H9 (cell line): Measurements from ENCODE around the gene HDX. TPM values are rescaled to one million over a fixed set of nuclear protein-coding genes. Genes with fewer than 3 reads are reported as not detected.

Experiments
- DNase-seq: peaks from one replicate; pipeline ENCODE4 v3.0.0-alpha.2; 2017
- H2AFZ ChIP-seq: one replicate; pipeline ENCODE4 v1.6.1; 2013; ENCODE audit warnings: mild to moderate bottlenecking, low read length, control low read depth, moderate library complexity
- H2AK5ac ChIP-seq: 2 replicates; pipeline ENCODE4 v1.6.1; 2013; ENCODE audit warnings: low read length, control low read depth, mixed read lengths; ENCODE audit not compliant: insufficient read length
- H2BK120ac ChIP-seq: one replicate; pipeline ENCODE4 v1.6.1; 2013; ENCODE audit warnings: low read depth, mild to moderate bottlenecking, low read length, control low read depth, inconsistent platforms; ENCODE audit not compliant: poor library complexity, severe bottlenecking
- H2BK12ac ChIP-seq: 2 replicates; pipeline ENCODE4 v1.6.1; 2013; ENCODE audit warnings: low read length, control low read depth, mixed read lengths, low read depth; ENCODE audit not compliant: insufficient read length
- H2BK15ac ChIP-seq: 2 replicates; pipeline ENCODE4 v1.6.1; 2013; ENCODE audit warnings: low read depth, low read length, control low read depth
- H2BK20ac ChIP-seq: one replicate; pipeline ENCODE4 v1.6.1; 2013; ENCODE audit warnings: low read depth, mild to moderate bottlenecking, low read length, control low read depth, inconsistent platforms; ENCODE audit not compliant: poor library complexity, severe bottlenecking
- H2BK5ac ChIP-seq: 2 replicates; pipeline ENCODE4 v1.6.1; 2013; ENCODE audit warnings: low read length, control low read depth, mixed read lengths; ENCODE audit not compliant: insufficient read length
- H3K14ac ChIP-seq: 2 replicates; pipeline ENCODE4 v1.6.1; 2013; ENCODE audit warnings: low read length, control low read depth; ENCODE audit not compliant: insufficient read depth
- H3K18ac ChIP-seq: 2 replicates; pipeline ENCODE4 v1.6.1; 2013; ENCODE audit warnings: low read depth, mild to moderate bottlenecking, mixed read lengths, low read length, control low read depth; ENCODE audit not compliant: insufficient read length
- H3K23ac ChIP-seq: 2 replicates; pipeline ENCODE4 v1.6.1; 2013; ENCODE audit warnings: low read length, control low read depth, mixed read lengths, low read depth; ENCODE audit not compliant: insufficient read length
- H3K23me2 ChIP-seq: 2 replicates; pipeline ENCODE4 v1.6.1; 2013; ENCODE audit warnings: low read depth, mild to moderate bottlenecking, mixed read lengths, low read length, control low read depth; ENCODE audit not compliant: insufficient read length, poor library complexity, severe bottlenecking
- H3K27ac ChIP-seq: 2 replicates; pipeline ENCODE4 v1.5.1; 2013; ENCODE audit warnings: low read length, control low read depth, mixed read lengths, low read depth; ENCODE audit not compliant: insufficient read length
- H3K27me3 ChIP-seq: 2 replicates; pipeline ENCODE4 v1.6.1; 2013; ENCODE audit warnings: low read length, control low read depth, inconsistent platforms; ENCODE audit not compliant: insufficient read depth
- H3K4ac ChIP-seq: 2 replicates; pipeline ENCODE4 v1.6.1; 2013; ENCODE audit warnings: low read depth, mild to moderate bottlenecking, control low read depth, inconsistent platforms, low read length, moderate library complexity
- H3K4me1 ChIP-seq: 2 replicates; pipeline ENCODE4 v1.6.1; 2013; ENCODE audit warnings: low read length, control low read depth, inconsistent platforms; ENCODE audit not compliant: insufficient read depth
- H3K4me2 ChIP-seq: 2 replicates; pipeline ENCODE4 v1.6.1; 2013; ENCODE audit warnings: low read length, control low read depth, mixed read lengths; ENCODE audit not compliant: insufficient read length, insufficient read depth
- H3K56ac ChIP-seq: 2 replicates; pipeline ENCODE4 v1.6.1; 2013; ENCODE audit warnings: low read depth, mild to moderate bottlenecking, mixed read lengths, low read length, control low read depth; ENCODE audit not compliant: insufficient read length
- H3K79me1 ChIP-seq: 2 replicates; pipeline ENCODE4 v1.6.1; 2013; ENCODE audit warnings: low read depth, mild to moderate bottlenecking, moderate library complexity, low read length, control low read depth, inconsistent platforms; ENCODE audit not compliant: insufficient read depth, poor library complexity, severe bottlenecking
- H3K79me2 ChIP-seq: 2 replicates; pipeline ENCODE4 v1.6.1; 2013; ENCODE audit warnings: low read length, control low read depth, inconsistent platforms; ENCODE audit not compliant: insufficient read depth
- H3K9ac ChIP-seq: 2 replicates; pipeline ENCODE4 v1.6.1; 2013; ENCODE audit warnings: low read length, control low read depth, mixed read lengths; ENCODE audit not compliant: insufficient read length; ENCODE audit errors: extremely low read depth
- H3K9me3 ChIP-seq: one replicate; pipeline ENCODE4 v1.6.1; 2013; ENCODE audit warnings: low read depth, low read length, inconsistent platforms; ENCODE audit not compliant: control insufficient read depth
- H3T11ph ChIP-seq: one replicate; pipeline ENCODE4 v1.6.1; 2013; ENCODE audit warnings: mild to moderate bottlenecking, low read length, control low read depth, inconsistent platforms
- H4K20me1 ChIP-seq: one replicate; pipeline ENCODE4 v1.6.1; 2013; ENCODE audit not compliant: control insufficient read depth, insufficient read length, insufficient read depth
- H4K5ac ChIP-seq: 2 replicates; pipeline ENCODE4 v1.6.1; 2013; ENCODE audit warnings: low read depth, mild to moderate bottlenecking, mixed read lengths, low read length, control low read depth; ENCODE audit not compliant: insufficient read length
- H4K8ac ChIP-seq: replicated peaks from 2 replicates; pipeline ENCODE4 v1.6.1; 2013; ENCODE audit warnings: low read length, control low read depth, mixed read lengths, low read depth; ENCODE audit not compliant: insufficient read length
- H4K91ac ChIP-seq: 2 replicates; pipeline ENCODE4 v1.6.1; 2013; ENCODE audit warnings: low read depth, mild to moderate bottlenecking, moderate library complexity, mixed read lengths, low read length, control low read depth; ENCODE audit not compliant: insufficient read length
- H3K27ac Mint-ChIP-seq, 3 experiments: 2 replicates in 2 of 3; 3 replicates in 1 of 3; pipeline ENCODE4 v1.8.0; 2020 to 2021; ENCODE audit warnings: mixed read lengths in 3 of 3, mild to moderate bottlenecking in 1 of 3, moderate library complexity in 1 of 3
- H3K27me3 Mint-ChIP-seq: 2 replicates; pipeline ENCODE4 v1.8.0; 2021; ENCODE audit warnings: low read depth, mild to moderate bottlenecking, moderate library complexity, mixed read lengths
- H3K36me3 Mint-ChIP-seq, 3 experiments: 2 replicates in 2 of 3; 3 replicates in 1 of 3; pipeline ENCODE4 v1.8.0; 2020 to 2021; ENCODE audit warnings: low read depth in 3 of 3, mixed read lengths in 3 of 3; ENCODE audit not compliant: insufficient read depth in 1 of 3
- H3K4me1 Mint-ChIP-seq, 2 experiments: 2 replicates each; pipeline ENCODE4 v1.8.0; 2020; ENCODE audit warnings: mixed read lengths in 2 of 2
- H3K4me3 Mint-ChIP-seq, 2 experiments: 2 replicates in 1 of 2; 3 replicates in 1 of 2; pipeline ENCODE4 v1.8.0; 2020 to 2021; ENCODE audit warnings: mild to moderate bottlenecking in 2 of 2, mixed read lengths in 2 of 2, moderate library complexity in 1 of 2
- H3K9me3 Mint-ChIP-seq, 2 experiments: 2 replicates in 1 of 2; 3 replicates in 1 of 2; pipeline ENCODE4 v1.8.0; 2020; ENCODE audit warnings: mild to moderate bottlenecking in 2 of 2, mixed read lengths in 2 of 2, moderate library complexity in 1 of 2
- WGBS: extraction: QIAGEN DNeasy Blood & Tissue Kit; methylation state at CpG from one replicate; pipeline ENCODE4 v1.1.7; 2013; ENCODE audit warnings: missing lambda C conversion rate, low lambda C conversion rate, mixed read lengths; ENCODE audit not compliant: insufficient read length; ENCODE audit errors: extremely low coverage; 5-methylcytosine and 5-hydroxymethylcytosine counted together
- total RNA-seq: library from RNA; stranded (reverse); gene quantifications from 2 replicates; pipeline ENCODE4 v1.2.1, GENCODE V29; 2021
- TF ChIP-seq, protein P1 (sequence below): fragments of 200-600 bp; sonication (generic); conservative IDR thresholded peaks from 3 replicates; pipeline ENCODE4 v1.8.0; 2021; ENCODE audit warnings: antibody characterized with exemption, mild to moderate bottlenecking

The HDX gene
- total RNA-seq, 1 experiment from 2014 or later: 5.0 TPM

DNA sequence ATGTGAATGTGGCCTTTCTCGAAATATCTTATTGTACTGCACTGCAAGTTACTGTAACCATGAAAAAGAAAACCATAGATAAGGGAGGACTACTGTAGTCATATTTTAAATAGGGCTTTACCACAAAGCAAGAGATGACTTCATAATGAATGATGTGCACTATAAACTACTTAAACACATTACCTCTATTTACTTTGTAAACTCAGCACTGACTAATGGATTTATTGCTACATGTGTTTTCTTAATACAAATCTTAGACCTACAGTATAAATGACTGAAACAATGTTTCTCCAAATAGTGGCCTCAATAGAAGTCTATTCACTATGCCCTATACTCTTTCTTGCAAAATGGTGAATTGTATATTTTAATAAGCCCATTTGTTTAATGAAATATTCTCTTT lies 61.1 kb downstream of the HDX start:
- Histone ChIP-seq H3K27ac (no peak overlapping the region), H3K79me1 (no peaks in the 10 kb centered on the region), H3K18ac (no peak overlapping the region), H4K91ac (no peak overlapping the region), H2AK5ac (no peak overlapping the region), H3K56ac (no peak overlapping the region), H2BK120ac (no peak overlapping the region), H2AFZ (no peak overlapping the region), H3K23me2 (no peaks in the 10 kb centered on the region), H2BK20ac (no peak overlapping the region), H2BK12ac (no peak overlapping the region), H3K79me2 (no peaks in the 10 kb centered on the region), H3K4ac (no peak overlapping the region), H4K8ac (no peak overlapping the region), H3K14ac (no peak overlapping the region), H3K27me3 (no peaks in the 10 kb centered on the region), H2BK15ac (no peak overlapping the region), H4K20me1 (no peaks in the 10 kb centered on the region), H3K9me3 (peaks cover 24% of the 10 kb centered on the region), H3T11ph (no peak overlapping the region), H3K23ac (no peak overlapping the region), H3K4me2 (no peak overlapping the region), H4K5ac (no peak overlapping the region), H3K4me1 (no peaks in the 10 kb centered on the region), H2BK5ac (no peak overlapping the region), H3K9ac (no peak overlapping the region)
- H3K4me1 Mint-ChIP-seq: no peaks in the 10 kb centered on the region
- TF ChIP-seq, protein P1, sequence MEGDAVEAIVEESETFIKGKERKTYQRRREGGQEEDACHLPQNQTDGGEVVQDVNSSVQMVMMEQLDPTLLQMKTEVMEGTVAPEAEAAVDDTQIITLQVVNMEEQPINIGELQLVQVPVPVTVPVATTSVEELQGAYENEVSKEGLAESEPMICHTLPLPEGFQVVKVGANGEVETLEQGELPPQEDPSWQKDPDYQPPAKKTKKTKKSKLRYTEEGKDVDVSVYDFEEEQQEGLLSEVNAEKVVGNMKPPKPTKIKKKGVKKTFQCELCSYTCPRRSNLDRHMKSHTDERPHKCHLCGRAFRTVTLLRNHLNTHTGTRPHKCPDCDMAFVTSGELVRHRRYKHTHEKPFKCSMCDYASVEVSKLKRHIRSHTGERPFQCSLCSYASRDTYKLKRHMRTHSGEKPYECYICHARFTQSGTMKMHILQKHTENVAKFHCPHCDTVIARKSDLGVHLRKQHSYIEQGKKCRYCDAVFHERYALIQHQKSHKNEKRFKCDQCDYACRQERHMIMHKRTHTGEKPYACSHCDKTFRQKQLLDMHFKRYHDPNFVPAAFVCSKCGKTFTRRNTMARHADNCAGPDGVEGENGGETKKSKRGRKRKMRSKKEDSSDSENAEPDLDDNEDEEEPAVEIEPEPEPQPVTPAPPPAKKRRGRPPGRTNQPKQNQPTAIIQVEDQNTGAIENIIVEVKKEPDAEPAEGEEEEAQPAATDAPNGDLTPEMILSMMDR: no peak
- no peak for DNase-seq
- no peaks in the 10 kb centered on the region for H3K27me3 Mint-ChIP-seq
- no peak overlapping the region for H3K27ac Mint-ChIP-seq
- peaks cover 50 to 54% of the 10 kb centered on the region in 2 experiments for H3K9me3 Mint-ChIP-seq
- H3K36me3 Mint-ChIP-seq: peaks cover 22 to 33% (median 30%) of the 10 kb centered on the region in 3 experiments
- WGBS: no CpG with 5 or more reads among the region's 1 CpG
- no peak overlapping the region for H3K4me3 Mint-ChIP-seq
